ENCODE measurements around the gene BAIAP2L1. TPM values are rescaled to one million over a fixed set of nuclear protein-coding genes. Genes with fewer than 3 reads are reported as not detected.
"Not testable (repeated sequence)": the region's sequence is repeated elsewhere in the genome, so short reads cannot be mapped to it uniquely, and the experiment has no call there.

Gene BAIAP2L1
- total RNA-seq, 3 donors from 2014 or later (not counting 1 experiment from before 2014, with no cell fraction given): not detected

GRCh38 chr7:98319176-98319575 lies 81.7 kb downstream of the BAIAP2L1 start:
- no peak for TF ChIP-seq CTCF (IDR thresholded peaks at IDR 0.05)
- no peaks in the 10 kb centered on the region for H3K36me3 ChIP-seq (ENCODE audit: control insufficient read depth, insufficient read depth, low read length)
- no peak overlapping the region for H3K4me3 ChIP-seq (ENCODE audit: low read length)
- ATAC-seq (no peak), DNase-seq (no peak)
- intact Hi-C loops (cut with micrococcal nuclease): no loop called here
- H3K9me3 Mint-ChIP-seq: no peaks in the 10 kb centered on the region
- no peaks in the 10 kb centered on the region for H3K9me3 ChIP-seq (ENCODE audit: control insufficient read depth, insufficient read depth, low read length)
- H3K4me3 Mint-ChIP-seq: no peak overlapping the region
- H3K27me3 ChIP-seq (ENCODE audit: control insufficient read depth, insufficient read depth, low read length): no peaks in the 10 kb centered on the region
- peaks cover 5 to 12% of the 10 kb centered on the region in 2 donors for H3K27me3 Mint-ChIP-seq (ENCODE audit: low read depth in 2 of 2)
- 93% methylated on average over 9 of the region's 9 CpGs for WGBS (ENCODE audit: insufficient coverage)
- H3K4me1 Mint-ChIP-seq: peaks cover 0 to 5% of the 10 kb centered on the region in 2 donors
- no peaks in the 10 kb centered on the region for H3K36me3 Mint-ChIP-seq
- peaks cover 5% of the 10 kb centered on the region for H3K4me1 ChIP-seq (ENCODE audit: control insufficient read depth, insufficient read depth, low read length)
- H3K27ac ChIP-seq (ENCODE audit: low read length): no peak overlapping the region
- H3K27ac Mint-ChIP-seq: no peak overlapping the region

- H3K27me3 ChIP-seq (ENCODE audit: control insufficient read depth, insufficient read depth, low read length): no peaks in the 10 kb centered on the region
- no peaks in the 10 kb centered on the region for H3K36me3 ChIP-seq (ENCODE audit: control insufficient read depth, insufficient read depth, low read length)
- no peak for DNase-seq
- Mint-ChIP-seq H3K4me1 (peaks cover 0 to 5% of the 10 kb centered on the region in 2 donors), H3K36me3 (no peaks in the 10 kb centered on the region), H3K9me3 (no peaks in the 10 kb centered on the region), H3K4me3 (no peak overlapping the region), H3K27ac (no peak overlapping the region), H3K27me3 (ENCODE audit: low read depth in 2 of 2) (peaks cover 0 to 5% of the 10 kb centered on the region in 2 donors)
- intact Hi-C loops (cut with micrococcal nuclease): no loop called here
- peaks cover 5% of the 10 kb centered on the region for H3K4me1 ChIP-seq (ENCODE audit: control insufficient read depth, insufficient read depth, low read length)
- H3K27ac ChIP-seq (ENCODE audit: low read length): no peak overlapping the region
- no peak for ATAC-seq
- H3K9me3 ChIP-seq (ENCODE audit: control insufficient read depth, insufficient read depth, low read length): no peaks in the 10 kb centered on the region
- TF ChIP-seq CTCF (IDR thresholded peaks at IDR 0.05): no peak
- no peak overlapping the region for H3K4me3 ChIP-seq (ENCODE audit: low read length)
- WGBS (ENCODE audit: insufficient coverage): 86% methylated on average over 14 of the region's 14 CpGs
Measured at GRCh38 chr7:98317366-98318040, 83.4 kb downstream of the BAIAP2L1 start.

- H3K27ac ChIP-seq (ENCODE audit: low read length); H3K9me3 Mint-ChIP-seq; H3K9me3 ChIP-seq (ENCODE audit: control insufficient read depth, insufficient read depth, low read length); H3K27me3 Mint-ChIP-seq (ENCODE audit: low read depth in 2 of 2); H3K36me3 Mint-ChIP-seq; H3K36me3 ChIP-seq (ENCODE audit: control insufficient read depth, insufficient read depth, low read length); H3K27me3 ChIP-seq (ENCODE audit: control insufficient read depth, insufficient read depth, low read length); ATAC-seq; H3K4me3 Mint-ChIP-seq; H3K4me1 ChIP-seq (ENCODE audit: control insufficient read depth, insufficient read depth, low read length); H3K27ac Mint-ChIP-seq; H3K4me3 ChIP-seq (ENCODE audit: low read length); H3K4me1 Mint-ChIP-seq; intact Hi-C loops (cut with micrococcal nuclease); DNase-seq: not testable (repeated sequence)
- WGBS (ENCODE audit: insufficient coverage): 84% methylated on average over 3 of the region's 4 CpGs
Measured at GRCh38 chr7:98315994-98316527, 84.8 kb downstream of the BAIAP2L1 start.

- no peak for TF ChIP-seq CTCF (IDR thresholded peaks at IDR 0.05)
- H3K4me3 Mint-ChIP-seq: no peak overlapping the region
- H3K27ac Mint-ChIP-seq: no peak overlapping the region
- Histone ChIP-seq H3K4me1 (ENCODE audit: control insufficient read depth, insufficient read depth, low read length) (peaks cover 5% of the 10 kb centered on the region), H3K9me3 (ENCODE audit: control insufficient read depth, insufficient read depth, low read length) (no peaks in the 10 kb centered on the region), H3K36me3 (ENCODE audit: control insufficient read depth, insufficient read depth, low read length) (no peaks in the 10 kb centered on the region), H3K27ac (ENCODE audit: low read length) (peak overlapping the region; percentile 55), H3K4me3 (ENCODE audit: low read length) (no peak overlapping the region), H3K27me3 (ENCODE audit: control insufficient read depth, insufficient read depth, low read length) (no peaks in the 10 kb centered on the region)
- no peak for ATAC-seq
- intact Hi-C loops (cut with micrococcal nuclease): no loop called here
- 67% methylated on average over 5 of the region's 13 CpGs for WGBS (ENCODE audit: insufficient coverage)
- no peaks in the 10 kb centered on the region for H3K36me3 Mint-ChIP-seq
- DNase-seq: no peak
- no peaks in the 10 kb centered on the region for H3K9me3 Mint-ChIP-seq
- peaks cover 0 to 5% of the 10 kb centered on the region in 2 donors for H3K27me3 Mint-ChIP-seq (ENCODE audit: low read depth in 2 of 2)
- H3K4me1 Mint-ChIP-seq: peaks cover 0 to 5% of the 10 kb centered on the region in 2 donors
Measured at GRCh38 chr7:98315318-98315993, 85.4 kb downstream of the BAIAP2L1 start.
